GM23338 (cell line): ENCODE data around the gene GK. TPM values are rescaled to one million over a fixed set of nuclear protein-coding genes. Genes with fewer than 3 reads are reported as not detected.

Experiments used
- polyA plus RNA-seq: library from polyadenylated mRNA; unstranded; fragments of >200 nt; fragmentation: Nextera tagmentation; extraction: Ambion mirVana; gene quantifications from 2 replicates; pipeline ENCODE4 v1.2.1, GENCODE V29; 2016
- small RNA-seq: library from RNA; depleted of rRNA; stranded (forward); fragments of <200 nt; gene quantifications from one replicate; pipeline ENCODE3, GENCODE V24; 2014; ENCODE audit warnings: low replicate concordance
- total RNA-seq: library from RNA; depleted of rRNA; stranded (reverse); fragments of >200 nt; shearing (Covaris generic); gene quantifications from 2 replicates; pipeline ENCODE4 v1.2.3, GENCODE V29; 2014; rRNA removed

Gene GK
- total and polyA plus RNA-seq, 2 experiments from 2014 or later: 8.4 to 10.8 TPM

Small RNA genes lying within 50 kb of the gene (small RNA-seq; reads per million reads assigned to genes)
- not detected for gene CKS1BP6

Other genes with a start within 250 kb of the GK start
- gene TASL, start 75.7 kb upstream of the GK start, total RNA-seq: not detected in 2 replicates
- not detected in 2 replicates for gene TASL, start 75.7 kb upstream of the GK start, polyA plus RNA-seq
- gene TAB3, start 235.8 kb downstream of the GK start, total RNA-seq: 9.1 and 21.7 TPM in 2 replicates
- 2.9 and 4.4 TPM in 2 replicates for gene TAB3, start 235.8 kb downstream of the GK start, polyA plus RNA-seq